ENCODE measurements around the gene TBC1D21. TPM values are rescaled to one million over a fixed set of nuclear protein-coding genes. Genes with fewer than 3 reads are reported as not detected.
A peak's percentile ranks its signal among the peaks of the same experiment; 100 is the strongest.

The TBC1D21 gene
- total and polyA plus RNA-seq, 2 of the 4 experiments (the other 2 are of a cell fraction): not detected

GRCh38 chr15:73897441-73898261 lies 24.3 kb downstream of the TBC1D21 start (continued):
- no peak for TF ChIP-seq ELK1 (IDR thresholded peaks at IDR 0.05; ENCODE audit: borderline replicate concordance, low read depth, low read length)

- Histone ChIP-seq H3K18ac (ENCODE audit: low read depth, low read length) (no peak overlapping the region), H3K56ac (ENCODE audit: extremely low read depth, insufficient read depth, low read length) (no peak overlapping the region), H2BK5ac (ENCODE audit: low read depth, low read length, poor library complexity, severe bottlenecking) (no peak overlapping the region), H4K91ac (ENCODE audit: insufficient read depth, low read depth, low read length) (no peak overlapping the region), H3K36me3 (ENCODE audit: control insufficient read depth, insufficient read depth, low read length) (no peaks in the 10 kb centered on the region), H2BK15ac (ENCODE audit: low read depth, low read length) (no peak overlapping the region), H4K20me1 (ENCODE audit: insufficient read depth, low read length) (no peaks in the 10 kb centered on the region), H3K4me3 (ENCODE audit: insufficient read depth, low read depth, low read length) (no peak overlapping the region), H3K4me1 (ENCODE audit: control insufficient read depth, insufficient read depth, low read length) (peaks cover 6% of the 10 kb centered on the region), H3K27me3 (ENCODE audit: control insufficient read depth, insufficient read depth, low read length) (peaks cover 5% of the 10 kb centered on the region), H2AK5ac (ENCODE audit: low read depth, low read length) (no peak overlapping the region), H2AFZ (replicated peaks; ENCODE audit: low read length, poor library complexity) (peak overlapping the region; percentile 43), H3K23ac (ENCODE audit: low read depth, low read length) (no peak overlapping the region), H4K5ac (ENCODE audit: low read depth, low read length) (no peak overlapping the region), H3K14ac (replicated peaks; ENCODE audit: low read depth, low read length) (no peak overlapping the region), H3K9ac (ENCODE audit: low read depth, low read length) (no peak overlapping the region), H2BK120ac (ENCODE audit: low read depth, low read length) (no peak overlapping the region), H4K8ac (ENCODE audit: low read depth in 2 of 2, low read length in 2 of 2) (no peak overlapping the region), H2AK9ac (replicated peaks; ENCODE audit: low read depth, low read length, poor library complexity) (no peak overlapping the region), H3K9me1 (ENCODE audit: insufficient read depth, low read length) (peaks cover 20% of the 10 kb centered on the region), H3K27ac (ENCODE audit: insufficient read depth, low read length) (no peak overlapping the region), H3K4ac (ENCODE audit: low read depth, low read length) (no peak overlapping the region), H3K9me3 (ENCODE audit: control insufficient read depth, insufficient read depth, low read length) (no peaks in the 10 kb centered on the region), H3K4me2 (ENCODE audit: low read depth, low read length) (no peak overlapping the region), H3K79me1 (ENCODE audit: low read depth in 1 of 2, low read length in 2 of 2) (no peaks in the 10 kb centered on the region), H2BK20ac (ENCODE audit: low read depth, low read length) (no peak overlapping the region)
- ChIA-PET POLR2A (ENCODE audit: unreplicated experiment) (no interaction called here), CTCF (no interaction called here)
- 76% methylated on average over 7 of the region's 15 CpGs; no CpG with 5 or more reads in 1 of the 2 experiments for WGBS, 2 experiments (ENCODE audit: extremely low coverage in 2 of 2, insufficient read length in 1 of 2)
- DNase-seq (peak; percentile 16), ATAC-seq (ENCODE audit: low read depth) (no peak)
- intact Hi-C loops (cut with micrococcal nuclease) (no loop called here), in situ Hi-C loops (cut with MboI; ENCODE audit: low sequenced_read_pairs) (no loop called here), dilution Hi-C loops (cut with HindIII; ENCODE audit: low sequenced_read_pairs, unreplicated experiment) (no loop called here)
- no TSS peak for BruUV-seq (replicated peaks)
- TF ChIP-seq USF2 (IDR thresholded peaks at IDR 0.05; ENCODE audit: low read depth, low read length) (no peak), RCOR1 (IDR thresholded peaks at IDR 0.05; ENCODE audit: insufficient replicate concordance, low read length) (no peak), BHLHE40 (IDR thresholded peaks at IDR 0.05; ENCODE audit: low read depth, low read length) (no peak), ELK1 (IDR thresholded peaks at IDR 0.05; ENCODE audit: borderline replicate concordance, low read depth, low read length) (no peak), CTCF (conservative IDR thresholded peaks at IDR 0.05; ENCODE audit: low read depth, low read length) (no peak), MAZ (IDR thresholded peaks at IDR 0.05; ENCODE audit: borderline replicate concordance, low read depth, low read length) (no peak), CEBPB (IDR thresholded peaks at IDR 0.05; ENCODE audit: low read depth, low read length) (no peak)
Measured at GRCh38 chr15:73899197-73900094, 26.1 kb downstream of the TBC1D21 start.

Data from IMR-90 (cell line).